ENCODE results near the gene ZNF341. TPM values are rescaled to one million over a fixed set of nuclear protein-coding genes. Genes with fewer than 3 reads are reported as not detected.

ZNF341 gene
- total and polyA plus RNA-seq, 2 donors (not counting 1 experiment from before 2014, with no cell fraction given) = 9.1 to 10.9 TPM

- no peak overlapping the region for H3K27ac Mint-ChIP-seq
- no peaks in the 10 kb centered on the region for H3K27me3 Mint-ChIP-seq
Measured at GRCh38 chr20:33766686-33767085, 34.9 kb downstream of the ZNF341 start.

GRCh38 chr20:33767777-33768138 is 36.0 kb downstream of the ZNF341 start:
- no peaks in the 10 kb centered on the region for H4K20me1 ChIP-seq (ENCODE audit: control insufficient read depth, insufficient read depth, low read length, poor library complexity, severe bottlenecking)
- no peak overlapping the region for H3K27ac ChIP-seq (ENCODE audit: low read length in 2 of 2)
- H3K79me2 ChIP-seq (ENCODE audit: control insufficient read depth, insufficient read depth, low read length) = no peaks in the 10 kb centered on the region
- peaks cover 0 to 5% of the 10 kb centered on the region in 2 donors for H3K4me1 ChIP-seq (ENCODE audit: control insufficient read depth in 2 of 2, insufficient read depth in 2 of 2, low read length in 2 of 2)
- no peaks in the 10 kb centered on the region for H3K9me3 ChIP-seq (ENCODE audit: control extremely low read depth in 1 of 3, control insufficient read depth in 2 of 3, insufficient read depth in 1 of 3, low read length in 2 of 3)
- no peak overlapping the region for H2AFZ ChIP-seq (ENCODE audit: insufficient read depth, low read depth, low read length, poor library complexity, severe bottlenecking)
- peaks cover 0 to 20% of the 10 kb centered on the region in 2 experiments for H3K36me3 ChIP-seq (replicated peaks in 1 of 2; ENCODE audit: control extremely low read depth in 1 of 2, control insufficient read depth in 1 of 2, extremely low read depth in 1 of 2, insufficient read depth in 2 of 2, low read length in 1 of 2)
- H3K4me3 ChIP-seq (ENCODE audit: control extremely low read depth in 1 of 5, extremely low read depth in 1 of 5, insufficient read depth in 1 of 5, low read depth in 2 of 5, low read length in 4 of 5) = no peak overlapping the region
- H3K4me3 Mint-ChIP-seq = no peak overlapping the region
- intact Hi-C loops (cut with micrococcal nuclease) = no loop called here
- no peak overlapping the region for H3K9ac ChIP-seq (ENCODE audit: low read length)
- DNase-seq = no peak
- no peaks in the 10 kb centered on the region for H3K27me3 Mint-ChIP-seq
- H3K27me3 ChIP-seq (replicated peaks in 1 of 4; ENCODE audit: control extremely low read depth in 1 of 4, control insufficient read depth in 3 of 4, insufficient read depth in 4 of 4, low read length in 3 of 4) = no peaks in the 10 kb centered on the region
- ChIA-PET POLR2A (interaction anchor here (0.5 kb wide), 1 partner anchor 10 kb away, joined by 3 read pairs; no protein-coding TSS in a partner anchor), CTCF (no interaction called here)
- no peaks in the 10 kb centered on the region for H3K9me3 Mint-ChIP-seq (ENCODE audit: insufficient read depth)
- TF ChIP-seq CTCF (IDR thresholded peaks at IDR 0.05) = no peak
- no peak for TF ChIP-seq EZH2 (IDR thresholded peaks at IDR 0.05; ENCODE audit: borderline replicate concordance, insufficient read depth, low read depth, low read length, poor library complexity, severe bottlenecking)
- no peak overlapping the region for H3K4me2 ChIP-seq (replicated peaks; ENCODE audit: low read depth, low read length, poor library complexity, severe bottlenecking)
- no peak for ATAC-seq (ENCODE audit: low read depth)
- peaks cover 11% of the 10 kb centered on the region for H3K4me1 Mint-ChIP-seq
- H3K27ac Mint-ChIP-seq = no peak overlapping the region
- 100% methylated on average over 1 of the region's 2 CpGs for WGBS (ENCODE audit: insufficient coverage)

More at GRCh38 chr20:33766686-33767085, 34.9 kb downstream of the ZNF341 start:
- no peak overlapping the region for H3K9ac ChIP-seq (ENCODE audit: low read length)
- CTCF ChIA-PET = no interaction called here
- Mint-ChIP-seq H3K4me3 (no peak overlapping the region), H3K4me1 (peaks cover 3% of the 10 kb centered on the region), H3K9me3 (ENCODE audit: insufficient read depth) (no peaks in the 10 kb centered on the region)
- H2AFZ ChIP-seq (ENCODE audit: insufficient read depth, low read depth, low read length, poor library complexity, severe bottlenecking) = no peak overlapping the region
- no peak for TF ChIP-seq CTCF (IDR thresholded peaks at IDR 0.05)
- TF ChIP-seq EZH2 (IDR thresholded peaks at IDR 0.05; ENCODE audit: borderline replicate concordance, insufficient read depth, low read depth, low read length, poor library complexity, severe bottlenecking) = no peak
- H3K4me2 ChIP-seq (replicated peaks; ENCODE audit: low read depth, low read length, poor library complexity, severe bottlenecking) = no peak overlapping the region
- no peak overlapping the region for H3K27ac ChIP-seq (ENCODE audit: low read length in 2 of 2)
- H3K9me3 ChIP-seq (ENCODE audit: control extremely low read depth in 1 of 3, control insufficient read depth in 2 of 3, insufficient read depth in 1 of 3, low read length in 2 of 3) = no peaks in the 10 kb centered on the region
- no peak for ATAC-seq (ENCODE audit: low read depth)
- H3K4me1 ChIP-seq (ENCODE audit: control insufficient read depth in 2 of 2, insufficient read depth in 2 of 2, low read length in 2 of 2) = no peaks in the 10 kb centered on the region
- H3K79me2 ChIP-seq (ENCODE audit: control insufficient read depth, insufficient read depth, low read length) = no peaks in the 10 kb centered on the region
- no peak for DNase-seq
- POLR2A ChIA-PET = no interaction called here
- peaks cover 0 to 21% of the 10 kb centered on the region in 2 experiments for H3K36me3 ChIP-seq (replicated peaks in 1 of 2; ENCODE audit: control extremely low read depth in 1 of 2, control insufficient read depth in 1 of 2, extremely low read depth in 1 of 2, insufficient read depth in 2 of 2, low read length in 1 of 2)
- no peak overlapping the region for H3K4me3 ChIP-seq (ENCODE audit: control extremely low read depth in 1 of 5, extremely low read depth in 1 of 5, insufficient read depth in 1 of 5, low read depth in 2 of 5, low read length in 4 of 5)
- no peaks in the 10 kb centered on the region for H4K20me1 ChIP-seq (ENCODE audit: control insufficient read depth, insufficient read depth, low read length, poor library complexity, severe bottlenecking)
- H3K27me3 ChIP-seq (replicated peaks in 1 of 4; ENCODE audit: control extremely low read depth in 1 of 4, control insufficient read depth in 3 of 4, insufficient read depth in 4 of 4, low read length in 3 of 4) = no peaks in the 10 kb centered on the region
- intact Hi-C loops (cut with micrococcal nuclease) = no loop called here
- WGBS (ENCODE audit: insufficient coverage) = 94% methylated on average over 6 of the region's 9 CpGs
